SKM-1 (cell line): ENCODE results near the gene MTA1.

Experiments
- DNase-seq: peaks from one replicate; lab custom pipeline; 2025; ENCODE audit not compliant: unreplicated experiment; lab: John Stamatoyannopoulos, UW

MTA1 gene

GRCh38 chr14:105495990-105496830, 76.6 kb downstream of the MTA1 start:
- no peak for DNase-seq

- no peak for DNase-seq
These were observed 77.4 kb downstream of the MTA1 start for GRCh38 chr14:105496831-105497591.

- DNase-seq, result no peak
These were observed 78.2 kb downstream of the MTA1 start for GRCh38 chr14:105497671-105498429.

GRCh38 chr14:105498430-105499255, 79.0 kb downstream of the MTA1 start:
- no peak for DNase-seq

GRCh38 chr14:105499256-105500035, 79.8 kb downstream of the MTA1 start:
- DNase-seq, result no peak

GRCh38 chr14:105500036-105500725, 80.6 kb downstream of the MTA1 start:
- DNase-seq, result no peak

GRCh38 chr14:105500726-105501101, 81.1 kb downstream of the MTA1 start:
- no peak for DNase-seq

- no peak for DNase-seq
These were observed 82.1 kb downstream of the MTA1 start for GRCh38 chr14:105501504-105502291.

- DNase-seq, result no peak
These were observed 83.0 kb downstream of the MTA1 start for GRCh38 chr14:105502446-105503295.

- DNase-seq, result no peak
These were observed 83.6 kb downstream of the MTA1 start for GRCh38 chr14:105503296-105503640.

GRCh38 chr14:105503935-105504692, 84.5 kb downstream of the MTA1 start:
- DNase-seq, result no peak

- no peak for DNase-seq
These were observed 85.5 kb downstream of the MTA1 start for GRCh38 chr14:105505101-105505500.

- no peak for DNase-seq
These were observed 87.6 kb downstream of the MTA1 start for GRCh38 chr14:105507247-105507646.

GRCh38 chr14:105508069-105508468, 88.4 kb downstream of the MTA1 start:
- no peak for DNase-seq

GRCh38 chr14:105508601-105509000, 89.0 kb downstream of the MTA1 start:
- no peak for DNase-seq

GRCh38 chr14:105517096-105517495, 97.5 kb downstream of the MTA1 start:
- DNase-seq, result no peak
